ENCODE results near the gene SLC49A4. TPM values are rescaled to one million over a fixed set of nuclear protein-coding genes. Genes with fewer than 3 reads are reported as not detected.

Gene SLC49A4
- total and polyA plus RNA-seq, 2 of the 13 experiments (the other 11 are each of a cell fraction or from before 2014, with no cell fraction given) = 6.5 to 16.3 TPM

- TF ChIP-seq ZNF646 (CRISPR knock-in tag; IDR thresholded peaks at IDR 0.05) = peak; percentile 37; the same call in 1 of the 2 replicates
- TF ChIP-seq YEATS4 (CRISPR knock-in tag; IDR thresholded peaks at IDR 0.05; ENCODE audit: borderline replicate concordance) = peak; percentile 90
- TF ChIP-seq JUND (CRISPR knock-in tag; IDR thresholded peaks at IDR 0.05) = peak; percentile 38; the same call in 1 of the 2 replicates
- TF ChIP-seq NPAS2 (CRISPR knock-in tag; IDR thresholded peaks at IDR 0.05; ENCODE audit: borderline replicate concordance) = no peak
- no peak for TF ChIP-seq ZNF589 (CRISPR knock-in tag; conservative IDR thresholded peaks at IDR 0.05)
- TF ChIP-seq ZNF224 (CRISPR knock-in tag; IDR thresholded peaks at IDR 0.05) = no peak
- TF ChIP-seq ZBTB10 (CRISPR knock-in tag; IDR thresholded peaks at IDR 0.05; ENCODE audit: borderline replicate concordance) = peak; percentile 70; the same call in 1 of the 2 replicates
- TF ChIP-seq ZNF788 (CRISPR knock-in tag; IDR thresholded peaks at IDR 0.05; ENCODE audit: borderline replicate concordance) = no peak; the same call in 1 of the 2 replicates
- no peak for TF ChIP-seq THAP8 (CRISPR knock-in tag; IDR thresholded peaks at IDR 0.05; ENCODE audit: borderline replicate concordance)
- TF ChIP-seq ELK4 (CRISPR knock-in tag; IDR thresholded peaks at IDR 0.05; ENCODE audit: borderline replicate concordance) = no peak
- no peak for TF ChIP-seq AGO1 (IDR thresholded peaks at IDR 0.05; ENCODE audit: low read depth, low read length, poor library complexity, severe bottlenecking)
- no peak for TF ChIP-seq JUN (CRISPR knock-in tag; IDR thresholded peaks at IDR 0.05)
- TF ChIP-seq GFI1 (CRISPR knock-in tag; IDR thresholded peaks at IDR 0.05; ENCODE audit: borderline replicate concordance) = no peak; the same call in 1 of the 2 replicates
- no peak for TF ChIP-seq RFX1 (IDR thresholded peaks at IDR 0.05)
- no peak; the same call in 1 of the 2 replicates for TF ChIP-seq GATAD1 (CRISPR knock-in tag; IDR thresholded peaks at IDR 0.05)
- no peak for TF ChIP-seq NR2F6 (IDR thresholded peaks at IDR 0.05)
- 0 out of 2 replicates have a peak, but pooled peaks have one; percentile 23 for TF ChIP-seq NR2F6 (CRISPR knock-in tag; IDR thresholded peaks at IDR 0.05)
- TF ChIP-seq TEAD2 (CRISPR knock-in tag; IDR thresholded peaks at IDR 0.05) = 0 out of 2 replicates have a peak, but pooled peaks have one; percentile 52
These were observed at the start of gene SLC49A4 (continued) for GRCh38 chr3:122794779-122795673.

All from HepG2 (cell line).